ENCODE data around the gene BPIFB6.

- no peak for TF ChIP-seq CTCF (IDR thresholded peaks at IDR 0.05)
- no peak for TF ChIP-seq EP300 (IDR thresholded peaks at IDR 0.05; ENCODE audit: low read depth)
- TF ChIP-seq POLR2AphosphoS5 (IDR thresholded peaks at IDR 0.05): no peak
Measured at GRCh38 chr20:33046412-33046811, 15.0 kb downstream of the BPIFB6 start.

Data from transverse colon (tissue), 4 donors.